ACC112 (cell line): ENCODE data around the gene RNGTT.

Source experiments
- H2AFZ ChIP-seq: fragments of 200-600 bp; sonication (generic); one replicate; pipeline ENCODE4 v1.6.0; 2017; ENCODE audit warnings: antibody characterized with exemption, low read length; ENCODE audit not compliant: unreplicated experiment
- H3K27ac ChIP-seq: fragments of 200-600 bp; sonication (generic); 2 replicates; pipeline ENCODE4 v1.5.1; 2014; ENCODE audit warnings: low read depth, mild to moderate bottlenecking, antibody characterized with exemption, low read length, moderate library complexity
- H3K27me3 ChIP-seq: fragments of 200-600 bp; sonication (generic); 2 replicates; pipeline ENCODE4 v1.6.1; 2014; ENCODE audit warnings: mild to moderate bottlenecking, antibody characterized with exemption, low read length, moderate library complexity, mixed read lengths; ENCODE audit not compliant: insufficient read depth
- H3K36me3 ChIP-seq: fragments of 200-600 bp; sonication (generic); 2 replicates; pipeline ENCODE4 v1.6.1; 2016; ENCODE audit warnings: mild to moderate bottlenecking, antibody characterized with exemption, low read length, moderate library complexity, mixed read lengths; ENCODE audit not compliant: insufficient read depth
- H3K4me1 ChIP-seq: fragments of 200-600 bp; sonication (generic); one replicate; pipeline ENCODE4 v1.6.1; 2016; ENCODE audit warnings: low read length, mixed read lengths; ENCODE audit not compliant: insufficient read depth, unreplicated experiment, control insufficient read depth
- H3K4me3 ChIP-seq: fragments of 200-600 bp; sonication (generic); 2 replicates; pipeline ENCODE4 v1.5.1; 2014; ENCODE audit warnings: mild to moderate bottlenecking, low read depth, low read length
- H3K79me2 ChIP-seq: fragments of 200-600 bp; sonication (generic); one replicate; pipeline ENCODE4 v1.6.0; 2016; ENCODE audit warnings: low read length; ENCODE audit not compliant: control insufficient read depth, unreplicated experiment, insufficient read depth

The RNGTT gene

DNA sequence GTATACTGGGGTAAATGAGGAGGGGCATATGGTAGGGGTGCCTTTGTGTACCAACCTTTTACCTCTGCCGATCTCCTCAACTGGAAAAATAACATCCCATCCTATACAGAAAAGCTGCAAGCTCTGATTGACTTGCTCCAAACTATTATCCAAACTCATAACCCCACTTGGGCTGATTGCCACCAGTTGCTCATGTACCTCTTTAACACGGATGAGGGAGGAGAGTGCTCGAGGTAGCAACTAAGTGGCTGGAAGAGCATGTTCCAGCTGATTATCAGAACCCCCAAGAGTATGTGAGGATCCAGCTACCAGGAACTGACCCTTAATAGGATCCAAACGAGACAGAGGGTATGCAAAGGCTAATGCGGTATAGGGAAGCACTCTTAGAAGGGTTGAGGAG is 299.6 kb downstream of the RNGTT start:
- H3K36me3 ChIP-seq: no peaks in the 10 kb centered on the region
- no peaks in the 10 kb centered on the region for H3K4me1 ChIP-seq
- no peaks in the 10 kb centered on the region for H3K27me3 ChIP-seq
- no peak overlapping the region for H2AFZ ChIP-seq
- H3K4me3 ChIP-seq: no peak overlapping the region
- H3K79me2 ChIP-seq: no peaks in the 10 kb centered on the region
- no peak overlapping the region for H3K27ac ChIP-seq

- H3K4me3 ChIP-seq: no peak overlapping the region
- no peak overlapping the region for H3K27ac ChIP-seq
- H3K4me1 ChIP-seq: no peaks in the 10 kb centered on the region
- H3K27me3 ChIP-seq: no peaks in the 10 kb centered on the region
- H3K79me2 ChIP-seq: no peaks in the 10 kb centered on the region
- no peaks in the 10 kb centered on the region for H3K36me3 ChIP-seq
- no peak overlapping the region for H2AFZ ChIP-seq
Observed at GRCh38 chr6:88662653-88663174, 300.7 kb downstream of the RNGTT start.

- H3K27me3 ChIP-seq: no peaks in the 10 kb centered on the region
- H3K4me1 ChIP-seq: no peaks in the 10 kb centered on the region
- no peak overlapping the region for H3K27ac ChIP-seq
- no peak overlapping the region for H2AFZ ChIP-seq
- no peak overlapping the region for H3K4me3 ChIP-seq
- no peaks in the 10 kb centered on the region for H3K79me2 ChIP-seq
- no peaks in the 10 kb centered on the region for H3K36me3 ChIP-seq
Observed at GRCh38 chr6:88662163-88662580, 301.2 kb downstream of the RNGTT start.

- H3K27ac ChIP-seq: no peak overlapping the region
- H3K79me2 ChIP-seq: no peaks in the 10 kb centered on the region
- no peak overlapping the region for H2AFZ ChIP-seq
- H3K27me3 ChIP-seq: no peaks in the 10 kb centered on the region
- H3K36me3 ChIP-seq: no peaks in the 10 kb centered on the region
- no peaks in the 10 kb centered on the region for H3K4me1 ChIP-seq
- H3K4me3 ChIP-seq: no peak overlapping the region
Observed at GRCh38 chr6:88661136-88661535, 302.3 kb downstream of the RNGTT start.

GRCh38 chr6:88655586-88655985 is 307.8 kb downstream of the RNGTT start:
- no peak overlapping the region for H3K27ac ChIP-seq
- no peaks in the 10 kb centered on the region for H3K4me1 ChIP-seq
- H3K27me3 ChIP-seq: no peaks in the 10 kb centered on the region
- H3K4me3 ChIP-seq: no peak overlapping the region
- H2AFZ ChIP-seq: no peak overlapping the region
- H3K36me3 ChIP-seq: no peaks in the 10 kb centered on the region; the same call in 1 of the 2 replicates
- no peaks in the 10 kb centered on the region for H3K79me2 ChIP-seq

- Histone ChIP-seq H3K36me3 (no peaks in the 10 kb centered on the region; the same call in 1 of the 2 replicates), H3K27ac (no peak overlapping the region), H3K79me2 (no peaks in the 10 kb centered on the region), H3K27me3 (no peaks in the 10 kb centered on the region), H2AFZ (no peak overlapping the region), H3K4me3 (no peak overlapping the region), H3K4me1 (no peaks in the 10 kb centered on the region)
Observed at GRCh38 chr6:88653936-88654335, 309.5 kb downstream of the RNGTT start.

DNA sequence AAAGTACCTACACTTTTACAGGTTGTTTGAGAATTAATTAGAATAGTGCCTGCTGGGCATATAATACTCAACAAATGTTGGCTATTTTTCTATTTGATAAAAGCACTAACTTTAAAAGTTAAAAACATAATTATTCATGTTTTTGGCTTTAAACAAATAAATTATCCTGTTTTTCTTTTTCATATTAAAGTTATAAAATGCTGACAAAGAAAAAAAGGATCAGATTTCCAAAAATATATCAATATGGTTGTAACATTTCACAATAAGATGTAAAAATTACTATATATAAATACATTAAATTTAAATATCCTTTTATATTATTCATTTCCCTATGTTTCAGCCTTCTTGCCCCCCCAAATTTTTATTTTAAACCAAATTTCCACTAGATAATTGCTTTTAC is 312.0 kb downstream of the RNGTT start:
- H3K4me3 ChIP-seq: no peak overlapping the region
- H2AFZ ChIP-seq: no peak overlapping the region
- no peak overlapping the region for H3K27ac ChIP-seq
- H3K27me3 ChIP-seq: no peaks in the 10 kb centered on the region
- H3K36me3 ChIP-seq: no peaks in the 10 kb centered on the region; the same call in 1 of the 2 replicates
- H3K4me1 ChIP-seq: no peaks in the 10 kb centered on the region
- no peaks in the 10 kb centered on the region for H3K79me2 ChIP-seq

GRCh38 chr6:88650979-88651378 is 312.4 kb downstream of the RNGTT start:
- H3K36me3 ChIP-seq: no peaks in the 10 kb centered on the region; the same call in 1 of the 2 replicates
- H3K4me1 ChIP-seq: no peaks in the 10 kb centered on the region
- H3K27me3 ChIP-seq: no peaks in the 10 kb centered on the region
- H3K27ac ChIP-seq: no peak overlapping the region
- no peak overlapping the region for H2AFZ ChIP-seq
- no peak overlapping the region for H3K4me3 ChIP-seq
- H3K79me2 ChIP-seq: no peaks in the 10 kb centered on the region

- no peaks in the 10 kb centered on the region for H3K27me3 ChIP-seq
- no peak overlapping the region for H2AFZ ChIP-seq
- H3K36me3 ChIP-seq: no peaks in the 10 kb centered on the region; the same call in 1 of the 2 replicates
- no peak overlapping the region for H3K4me3 ChIP-seq
- H3K79me2 ChIP-seq: no peaks in the 10 kb centered on the region
- H3K4me1 ChIP-seq: no peaks in the 10 kb centered on the region
- H3K27ac ChIP-seq: no peak overlapping the region
Observed at GRCh38 chr6:88650029-88650619, 313.3 kb downstream of the RNGTT start.

GRCh38 chr6:88641178-88641903 is 322.1 kb downstream of the RNGTT start:
- Histone ChIP-seq H3K4me3 (no peak overlapping the region), H2AFZ (no peak overlapping the region), H3K79me2 (no peaks in the 10 kb centered on the region), H3K36me3 (no peaks in the 10 kb centered on the region), H3K27ac (no peak overlapping the region), H3K27me3 (no peaks in the 10 kb centered on the region), H3K4me1 (peaks cover 7% of the 10 kb centered on the region)
